HepG2 (cell line): ENCODE data around the gene MRPL2. TPM values are rescaled to one million over a fixed set of nuclear protein-coding genes. Genes with fewer than 3 reads are reported as not detected.

Experiments used
- ARNT ChIP-seq: fragments of 450-650 bp; IDR thresholded peaks from 2 replicates; pipeline ENCODE4 v1.6.1; 2017
- BCL6 ChIP-seq: IDR thresholded peaks from 2 replicates; pipeline ENCODE4 v1.6.1; 2016; ENCODE audit warnings: missing genetic modification reagents, missing compliant biosample characterization
- HIC2 ChIP-seq: sonication (generic); formaldehyde crosslinking; IDR thresholded peaks from 2 replicates; pipeline ENCODE4 v1.9.0; 2022; ENCODE audit warnings: low read depth, missing genetic modification reagents
- HMG20B ChIP-seq: conservative IDR thresholded peaks from 2 replicates; pipeline ENCODE4 v1.6.1; 2016; ENCODE audit warnings: missing genetic modification reagents, missing compliant biosample characterization
- KAT8 ChIP-seq: IDR thresholded peaks from 2 replicates; pipeline ENCODE4 v1.6.1; 2016; ENCODE audit warnings: missing genetic modification reagents, missing compliant biosample characterization
- KMT2A ChIP-seq: sonication (generic); formaldehyde crosslinking; IDR thresholded peaks from 2 replicates; pipeline ENCODE4 v1.4.0; 2020; ENCODE audit warnings: missing genetic modification reagents
- PITX1 ChIP-seq: sonication (generic); formaldehyde crosslinking; IDR thresholded peaks from 2 replicates; pipeline ENCODE4 v1.5.1; 2020; ENCODE audit warnings: mild to moderate bottlenecking, missing genetic modification reagents
- POLR2G ChIP-seq: fragments of 200-400 bp; formaldehyde crosslinking; IDR thresholded peaks from 2 replicates; pipeline ENCODE4 v1.6.1; 2018; ENCODE audit warnings: mild to moderate bottlenecking, low read depth, low read length, moderate library complexity
- PREB ChIP-seq: sonication (generic); formaldehyde crosslinking; IDR thresholded peaks from 2 replicates; pipeline ENCODE4 v1.4.0; 2020; ENCODE audit warnings: missing genetic modification reagents
- REST ChIP-seq, 2 experiments: IDR thresholded peaks; 2 replicates each; pipeline ENCODE4 v1.6.1; 2011 to 2012; ENCODE audit warnings: low read length in 2 of 2, borderline replicate concordance in 1 of 2, low read depth in 1 of 2, mild to moderate bottlenecking in 1 of 2, moderate library complexity in 1 of 2
- TCF7 ChIP-seq: sonication (generic); IDR thresholded peaks from 2 replicates; pipeline ENCODE4 v1.6.1; 2016; ENCODE audit warnings: antibody characterized with exemption, low read depth
- TEAD3 ChIP-seq: optimal IDR thresholded peaks from 2 replicates; pipeline ENCODE3; 2016; ENCODE audit warnings: borderline replicate concordance
- ZNF18 ChIP-seq: sonication (generic); formaldehyde crosslinking; IDR thresholded peaks from 2 replicates; pipeline ENCODE4 v1.8.0; 2022; ENCODE audit warnings: mild to moderate bottlenecking, missing genetic modification reagents; ENCODE audit not compliant: insufficient replicate concordance
- ZNF207 ChIP-seq: fragments of 450-650 bp; IDR thresholded peaks from 2 replicates; pipeline ENCODE4 v1.6.1; 2016; ENCODE audit warnings: antibody characterized with exemption, borderline replicate concordance
- ZNF343 ChIP-seq: sonication (generic); formaldehyde crosslinking; IDR thresholded peaks from 2 replicates; pipeline ENCODE4 v1.4.0; 2020; ENCODE audit warnings: mild to moderate bottlenecking, missing genetic modification reagents
- ZNF589 ChIP-seq: sonication (generic); formaldehyde crosslinking; conservative IDR thresholded peaks from 2 replicates; pipeline ENCODE4 v1.8.0; 2022; ENCODE audit warnings: mild to moderate bottlenecking, moderate library complexity, missing genetic modification reagents
- ZNF619 ChIP-seq: sonication (generic); formaldehyde crosslinking; IDR thresholded peaks from 2 replicates; pipeline ENCODE4 v1.4.0; 2020; ENCODE audit warnings: mild to moderate bottlenecking, missing genetic modification reagents
- ZNF678 ChIP-seq: sonication (generic); formaldehyde crosslinking; IDR thresholded peaks from 2 replicates; pipeline ENCODE4 v1.4.0; 2020; ENCODE audit warnings: mild to moderate bottlenecking, missing genetic modification reagents
- ZNF772 ChIP-seq: sonication (generic); formaldehyde crosslinking; IDR thresholded peaks from 2 replicates; pipeline ENCODE4 v1.5.0; 2020; ENCODE audit warnings: mild to moderate bottlenecking, missing genetic modification reagents
- ZSCAN29 ChIP-seq: sonication (generic); formaldehyde crosslinking; conservative IDR thresholded peaks from 2 replicates; pipeline ENCODE4 v1.4.0; 2020; ENCODE audit warnings: mild to moderate bottlenecking, missing genetic modification reagents
- polyA plus RNA-seq, 8 experiments: library from polyadenylated mRNA; depleted of rRNA in 3 of 8; stranded (reverse) in 7 of 8; unstranded in 1 of 8; fragments of >200 nt; fragmentation: Illumina TruSeq in 4 of 8; extraction: Trizol in 4 of 8; gene quantifications; 2 replicates each; pipeline versions ENCODE4 v1.2.1 to v1.2.3, GENCODE V29; 2011 to 2016; ENCODE audit warnings: low read depth in 4 of 8, missing spikeins in 1 of 8, mixed read lengths in 1 of 8; ENCODE audit not compliant: insufficient read depth in 1 of 8
- total RNA-seq, 5 experiments: library from RNA; depleted of rRNA; stranded (reverse); fragments of >200 nt; fragmentation: Illumina TruSeq; extraction: Trizol; gene quantifications; 2 replicates each; pipeline ENCODE4 v1.2.3, GENCODE V29; 2016; ENCODE audit warnings: low read depth in 1 of 5

Gene MRPL2
- total and polyA plus RNA-seq, 2 of the 13 experiments (the other 11 are each of a cell fraction or from before 2014, with no cell fraction given): 56.8 to 65.6 TPM

- TF ChIP-seq REST (IDR thresholded peaks at IDR 0.05; ENCODE audit: borderline replicate concordance in 1 of 2, low read depth in 1 of 2, low read length in 2 of 2) (peak in 1 of 2 experiments; percentile 66; a peak in 1 of 4 replicates), ZNF678 (CRISPR knock-in tag) (peak; percentile 82; the same call in 1 of the 2 replicates), ZNF772 (peak; percentile 63), KMT2A (CRISPR knock-in tag) (peak; percentile 49; the same call in 1 of the 2 replicates), BCL6 (CRISPR knock-in tag) (peak; percentile 24; the same call in 1 of the 2 replicates), ZSCAN29 (CRISPR knock-in tag) (peak; percentile 83), ZNF343 (CRISPR knock-in tag) (peak; percentile 74; the same call in 1 of the 2 replicates), ZNF589 (CRISPR knock-in tag) (0 out of 2 replicates have a peak, but pooled peaks have one; percentile 58), TCF7 (peak; percentile 27; the same call in 1 of the 2 replicates), HIC2 (CRISPR knock-in tag) (peak; percentile 71; the same call in 1 of the 2 replicates), ZNF207 (no peak), POLR2G (peak; percentile 75), TEAD3 (CRISPR knock-in tag) (peak; percentile 67), PITX1 (peak; percentile 60; the same call in 1 of the 2 replicates), ZNF619 (CRISPR knock-in tag) (0 out of 2 replicates have a peak, but pooled peaks have one; percentile 53), HMG20B (CRISPR knock-in tag) (0 out of 2 replicates have a peak, but pooled peaks have one; percentile 34), KAT8 (CRISPR knock-in tag) (peak; percentile 68), ZNF18 (CRISPR knock-in tag) (peak; percentile 65), ARNT (no peak), PREB (no peak)
These were observed 960 bp upstream of the MRPL2 start (continued) for GRCh38 chr6:43060034-43060754.
